GM12801 (cell line): ENCODE results near the gene BCL7A.

Source experiments
- TF ChIP-seq, protein P1 (sequence below): IDR thresholded peaks from one replicate; pipeline ENCODE4 v1.5.1; 2011; ENCODE audit warnings: control low read depth; ENCODE audit not compliant: insufficient read length; ENCODE audit errors: extremely low read depth

The BCL7A gene

DNA sequence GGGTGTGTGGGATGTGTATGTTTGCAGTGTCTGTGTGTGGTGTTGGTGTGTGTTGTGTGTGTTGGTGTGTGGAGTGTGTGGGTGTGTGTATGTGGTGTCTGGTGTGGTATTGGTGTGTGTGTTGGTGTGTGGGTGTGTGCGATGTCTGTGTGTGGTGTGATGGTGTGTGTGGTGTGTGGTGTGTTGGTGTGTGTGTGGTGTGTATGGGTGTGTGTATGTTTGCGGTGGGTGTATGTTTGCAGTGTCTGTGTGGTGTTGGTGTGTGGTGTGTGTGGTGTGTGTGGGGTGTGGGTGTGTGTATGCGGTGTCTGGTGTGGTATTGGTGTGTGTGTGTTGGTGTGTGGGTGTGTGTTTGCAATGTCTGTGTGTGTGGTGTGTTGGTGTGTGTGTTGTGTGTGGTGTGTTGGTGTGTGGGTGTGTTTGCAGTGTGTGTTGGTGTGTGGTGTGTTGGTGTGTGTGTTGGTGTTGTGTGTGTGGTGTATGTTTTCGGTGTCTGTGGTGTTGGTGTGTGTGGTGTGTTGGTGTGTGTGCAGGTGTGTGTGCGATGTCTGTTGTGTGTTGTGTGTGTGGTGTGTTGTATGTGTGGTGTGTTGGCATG, 72.6 kb downstream of the BCL7A start:
- TF ChIP-seq, protein P1, sequence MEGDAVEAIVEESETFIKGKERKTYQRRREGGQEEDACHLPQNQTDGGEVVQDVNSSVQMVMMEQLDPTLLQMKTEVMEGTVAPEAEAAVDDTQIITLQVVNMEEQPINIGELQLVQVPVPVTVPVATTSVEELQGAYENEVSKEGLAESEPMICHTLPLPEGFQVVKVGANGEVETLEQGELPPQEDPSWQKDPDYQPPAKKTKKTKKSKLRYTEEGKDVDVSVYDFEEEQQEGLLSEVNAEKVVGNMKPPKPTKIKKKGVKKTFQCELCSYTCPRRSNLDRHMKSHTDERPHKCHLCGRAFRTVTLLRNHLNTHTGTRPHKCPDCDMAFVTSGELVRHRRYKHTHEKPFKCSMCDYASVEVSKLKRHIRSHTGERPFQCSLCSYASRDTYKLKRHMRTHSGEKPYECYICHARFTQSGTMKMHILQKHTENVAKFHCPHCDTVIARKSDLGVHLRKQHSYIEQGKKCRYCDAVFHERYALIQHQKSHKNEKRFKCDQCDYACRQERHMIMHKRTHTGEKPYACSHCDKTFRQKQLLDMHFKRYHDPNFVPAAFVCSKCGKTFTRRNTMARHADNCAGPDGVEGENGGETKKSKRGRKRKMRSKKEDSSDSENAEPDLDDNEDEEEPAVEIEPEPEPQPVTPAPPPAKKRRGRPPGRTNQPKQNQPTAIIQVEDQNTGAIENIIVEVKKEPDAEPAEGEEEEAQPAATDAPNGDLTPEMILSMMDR, result no peak

DNA sequence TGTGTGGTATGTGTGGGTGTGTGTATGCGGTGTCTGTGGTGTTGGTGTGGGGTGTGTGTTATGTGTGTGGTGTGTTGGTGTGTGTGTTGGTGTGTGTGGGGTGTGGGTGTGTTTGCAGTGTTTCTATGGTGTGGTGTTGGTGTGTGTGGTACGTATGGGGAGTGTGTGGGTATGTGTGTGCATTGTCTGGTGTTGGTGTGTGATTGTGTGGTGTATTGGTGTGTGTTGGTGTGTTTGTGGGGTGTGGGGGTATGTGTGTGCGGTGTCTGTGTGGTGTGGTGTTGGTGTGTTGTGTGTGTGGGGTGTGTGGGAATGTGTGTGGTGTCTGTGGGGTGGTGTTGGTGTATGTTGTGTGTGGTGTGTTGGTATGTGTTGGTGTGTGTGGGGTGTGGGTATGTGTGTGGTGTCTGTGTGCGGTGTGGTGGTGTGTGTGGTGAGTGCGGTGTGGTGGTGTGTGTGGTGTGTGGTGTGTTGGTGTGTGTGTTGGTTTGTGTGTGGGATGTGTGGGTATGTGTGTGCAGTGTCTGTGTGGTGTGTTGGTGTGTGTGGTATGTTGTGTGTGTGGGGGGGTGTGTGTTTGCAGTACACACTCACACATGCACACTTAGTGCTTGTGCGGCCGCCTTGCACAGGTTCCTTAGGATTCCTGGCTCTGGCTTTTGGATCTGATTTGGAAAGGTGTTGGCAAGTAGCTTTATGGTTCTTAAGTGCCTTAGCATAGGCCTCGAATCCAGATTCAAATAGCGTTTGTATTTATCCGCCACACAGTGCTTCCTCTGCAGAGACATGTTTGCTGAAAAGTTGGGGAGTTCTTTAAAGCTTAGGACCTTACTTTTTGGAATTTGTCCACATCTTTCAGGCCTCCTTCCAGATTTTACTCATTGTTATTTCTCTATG, 73.3 kb downstream of the BCL7A start:
- TF ChIP-seq, protein P1, result no peak

DNA sequence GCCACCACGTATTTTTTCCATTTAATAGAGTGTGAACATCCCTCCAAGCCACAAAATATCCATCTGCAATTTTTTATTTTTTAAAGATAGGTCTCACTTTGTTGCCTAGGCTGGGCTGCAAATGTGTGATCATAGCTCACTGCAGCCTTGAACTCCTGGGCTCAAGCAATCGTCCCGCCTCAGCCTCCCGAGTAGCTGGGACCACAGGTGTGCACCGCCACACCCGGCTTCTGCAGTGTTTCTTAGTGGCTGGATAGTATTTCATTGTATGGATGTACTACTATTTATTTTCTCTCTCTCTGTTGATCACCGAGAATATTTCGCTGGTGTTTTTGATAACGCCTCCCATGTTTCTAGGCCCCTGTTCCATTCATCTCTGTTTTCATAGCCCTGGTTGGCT, 74.3 kb downstream of the BCL7A start:
- TF ChIP-seq, protein P1, result no peak

DNA sequence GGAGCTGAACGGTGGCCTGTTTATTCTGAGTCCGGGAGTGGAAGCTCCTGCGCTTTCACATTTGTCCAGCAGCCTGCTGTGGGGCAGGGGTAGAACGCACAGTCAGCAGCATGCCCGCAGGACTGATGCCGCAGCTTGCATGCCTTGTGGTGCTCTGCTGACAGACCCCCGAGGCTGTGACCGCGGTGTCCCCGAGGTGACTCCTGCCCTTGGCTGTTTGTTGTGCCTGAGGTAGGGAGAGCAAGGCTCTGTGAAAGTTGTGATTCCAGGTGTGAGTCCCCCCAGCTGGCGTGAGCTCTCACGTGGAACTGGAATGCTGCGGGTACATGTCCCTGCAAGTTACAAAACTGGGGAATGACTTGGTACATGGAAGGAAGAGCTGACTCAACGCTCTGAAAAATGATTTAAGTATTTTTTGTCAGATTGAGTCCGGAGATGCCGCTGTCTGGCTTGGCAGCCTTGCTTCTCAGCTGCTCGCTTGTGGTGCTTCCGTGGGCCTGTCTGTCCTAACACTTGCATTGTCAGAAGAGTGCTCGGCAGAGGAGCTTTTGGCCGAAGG, 75.0 kb downstream of the BCL7A start:
- TF ChIP-seq, protein P1, result no peak

DNA sequence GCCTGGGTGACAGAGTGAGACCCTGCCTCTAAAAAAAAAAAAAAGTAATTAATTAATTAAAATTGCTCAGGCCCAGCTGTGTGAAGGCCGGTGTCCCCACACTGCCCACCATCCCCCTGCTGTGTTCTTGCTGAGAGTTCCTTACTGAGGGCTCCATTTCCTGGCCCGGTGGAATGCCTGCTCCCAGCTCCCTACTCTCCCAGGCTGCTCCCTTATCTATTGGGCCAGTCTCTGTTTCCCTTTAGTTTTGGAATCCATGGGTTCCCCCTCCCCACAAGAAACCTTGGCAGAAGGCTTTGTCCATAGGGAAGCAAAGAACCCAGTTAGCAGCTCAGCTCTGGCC, 75.9 kb downstream of the BCL7A start:
- TF ChIP-seq, protein P1, result no peak

DNA sequence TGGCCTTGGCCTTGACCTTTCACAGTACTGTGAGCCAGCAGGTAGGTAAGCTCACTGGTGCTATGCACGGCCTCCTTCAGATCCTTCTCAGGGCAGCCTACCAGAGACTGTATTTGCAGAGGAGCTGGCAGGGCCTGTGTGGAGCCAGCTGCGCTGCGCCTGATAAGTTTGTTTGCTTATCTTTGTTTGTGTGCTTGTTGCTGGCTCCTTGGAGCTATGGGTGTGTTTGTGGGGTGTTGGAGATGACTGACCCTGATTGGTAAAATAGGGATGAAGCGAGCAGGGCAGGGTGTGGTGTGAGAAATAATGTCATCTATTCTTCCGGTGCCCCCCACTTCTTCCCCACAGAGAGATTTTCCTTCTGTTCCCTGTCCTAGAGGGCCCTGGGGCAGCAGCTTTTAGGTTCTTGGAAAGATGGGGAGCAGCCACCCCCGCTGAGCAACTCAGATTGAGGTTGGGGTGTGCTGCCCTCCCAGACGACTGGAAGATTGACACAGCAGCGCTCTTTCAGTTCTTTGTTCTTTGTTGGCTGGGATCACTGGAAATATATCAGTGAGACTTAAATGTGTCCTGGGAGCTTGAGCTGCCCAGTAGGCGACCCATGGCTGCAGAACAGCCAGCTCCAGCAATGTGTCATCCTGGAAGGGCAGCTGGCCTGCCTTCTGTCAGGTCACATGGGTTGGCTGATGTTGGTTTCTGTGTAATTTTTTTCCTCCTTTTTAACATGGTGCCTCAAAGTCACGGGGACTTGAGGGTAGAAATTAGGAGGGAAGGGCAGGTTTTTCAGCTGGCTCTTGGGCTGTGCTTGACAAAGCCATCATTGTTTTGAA, 76.5 kb downstream of the BCL7A start:
- TF ChIP-seq, protein P1, result no peak

DNA sequence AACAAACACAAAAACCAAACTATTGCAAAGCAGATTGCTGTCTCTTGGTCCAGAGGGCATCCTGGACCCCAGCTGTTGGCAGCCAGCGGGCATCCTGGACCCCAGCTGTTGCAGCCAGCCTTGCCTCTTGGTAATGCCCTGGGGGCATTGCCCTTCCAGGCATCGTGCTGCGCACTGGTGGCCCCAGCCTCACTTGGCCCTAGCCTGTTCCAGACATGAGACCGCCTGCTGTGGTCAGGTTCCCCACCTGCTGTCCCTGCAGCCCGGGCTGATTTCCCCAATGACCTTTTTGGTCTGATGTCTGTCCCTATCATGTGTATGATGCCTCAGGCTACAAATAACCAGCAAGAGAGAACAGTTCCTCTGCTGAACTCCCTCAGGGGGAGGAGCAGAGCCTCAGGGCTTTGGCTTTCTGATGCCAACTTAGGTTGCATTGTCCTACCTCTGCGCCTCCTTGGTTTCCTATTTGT, 77.6 kb downstream of the BCL7A start:
- TF ChIP-seq, protein P1, result no peak
